ENCODE data around the gene MMRN1. TPM values are rescaled to one million over a fixed set of nuclear protein-coding genes. Genes with fewer than 3 reads are reported as not detected.

MMRN1 gene, protein sequence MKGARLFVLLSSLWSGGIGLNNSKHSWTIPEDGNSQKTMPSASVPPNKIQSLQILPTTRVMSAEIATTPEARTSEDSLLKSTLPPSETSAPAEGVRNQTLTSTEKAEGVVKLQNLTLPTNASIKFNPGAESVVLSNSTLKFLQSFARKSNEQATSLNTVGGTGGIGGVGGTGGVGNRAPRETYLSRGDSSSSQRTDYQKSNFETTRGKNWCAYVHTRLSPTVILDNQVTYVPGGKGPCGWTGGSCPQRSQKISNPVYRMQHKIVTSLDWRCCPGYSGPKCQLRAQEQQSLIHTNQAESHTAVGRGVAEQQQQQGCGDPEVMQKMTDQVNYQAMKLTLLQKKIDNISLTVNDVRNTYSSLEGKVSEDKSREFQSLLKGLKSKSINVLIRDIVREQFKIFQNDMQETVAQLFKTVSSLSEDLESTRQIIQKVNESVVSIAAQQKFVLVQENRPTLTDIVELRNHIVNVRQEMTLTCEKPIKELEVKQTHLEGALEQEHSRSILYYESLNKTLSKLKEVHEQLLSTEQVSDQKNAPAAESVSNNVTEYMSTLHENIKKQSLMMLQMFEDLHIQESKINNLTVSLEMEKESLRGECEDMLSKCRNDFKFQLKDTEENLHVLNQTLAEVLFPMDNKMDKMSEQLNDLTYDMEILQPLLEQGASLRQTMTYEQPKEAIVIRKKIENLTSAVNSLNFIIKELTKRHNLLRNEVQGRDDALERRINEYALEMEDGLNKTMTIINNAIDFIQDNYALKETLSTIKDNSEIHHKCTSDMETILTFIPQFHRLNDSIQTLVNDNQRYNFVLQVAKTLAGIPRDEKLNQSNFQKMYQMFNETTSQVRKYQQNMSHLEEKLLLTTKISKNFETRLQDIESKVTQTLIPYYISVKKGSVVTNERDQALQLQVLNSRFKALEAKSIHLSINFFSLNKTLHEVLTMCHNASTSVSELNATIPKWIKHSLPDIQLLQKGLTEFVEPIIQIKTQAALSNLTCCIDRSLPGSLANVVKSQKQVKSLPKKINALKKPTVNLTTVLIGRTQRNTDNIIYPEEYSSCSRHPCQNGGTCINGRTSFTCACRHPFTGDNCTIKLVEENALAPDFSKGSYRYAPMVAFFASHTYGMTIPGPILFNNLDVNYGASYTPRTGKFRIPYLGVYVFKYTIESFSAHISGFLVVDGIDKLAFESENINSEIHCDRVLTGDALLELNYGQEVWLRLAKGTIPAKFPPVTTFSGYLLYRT
- total RNA-seq (0.60 and 1.4 TPM in 2 replicates), polyA plus RNA-seq (1.1 TPM in 1 of 2 replicates, not detected in the other)

GRCh38 chr4:89894649-89895550 lies at the start of gene MMRN1:
Gene MMRN1, plus strand, starts transcription at chr4:89894854. Its CDS starts 118 bp downstream, at chr4:89894972.
- no peak for TF ChIP-seq EZH2phosphoT487 (IDR thresholded peaks at IDR 0.05; ENCODE audit: low read depth, severe bottlenecking, unreplicated experiment)
- no peaks in the 10 kb centered on the region for H3K4me1 ChIP-seq (ENCODE audit: insufficient read depth)
- H3K9me3 ChIP-seq (ENCODE audit: low read depth) = no peaks in the 10 kb centered on the region
- H3K36me3 ChIP-seq (replicated peaks; ENCODE audit: insufficient read depth, low read depth) = no peaks in the 10 kb centered on the region
- H3K27me3 ChIP-seq = no peaks in the 10 kb centered on the region
- H3K79me2 ChIP-seq = no peaks in the 10 kb centered on the region
- no peak for DNase-seq (ENCODE audit: low spot score)
- no peaks in the 10 kb centered on the region for H4K20me1 ChIP-seq (ENCODE audit: insufficient read depth, poor library complexity, severe bottlenecking)
- 76% methylated on average over 11 of the region's 11 CpGs for WGBS (ENCODE audit: low lambda C conversion rate, missing lambda C conversion rate)
- H3K9me2 ChIP-seq (replicated peaks; ENCODE audit: insufficient read depth) = no peaks in the 10 kb centered on the region
- no peak within 1 kb of the TSS for H3K27ac ChIP-seq
- H3K4me3 ChIP-seq = no peak within 1 kb of the TSS
- no peak within 1 kb of the TSS for H2AFZ ChIP-seq
- no peak within 1 kb of the TSS for H3K4me2 ChIP-seq

- H3K4me2 ChIP-seq = no peak overlapping the region
- no peaks in the 10 kb centered on the region for H3K36me3 ChIP-seq (replicated peaks; ENCODE audit: insufficient read depth, low read depth)
- no peak for DNase-seq (ENCODE audit: low spot score)
- H3K79me2 ChIP-seq = no peaks in the 10 kb centered on the region
- TF ChIP-seq, protein P1, sequence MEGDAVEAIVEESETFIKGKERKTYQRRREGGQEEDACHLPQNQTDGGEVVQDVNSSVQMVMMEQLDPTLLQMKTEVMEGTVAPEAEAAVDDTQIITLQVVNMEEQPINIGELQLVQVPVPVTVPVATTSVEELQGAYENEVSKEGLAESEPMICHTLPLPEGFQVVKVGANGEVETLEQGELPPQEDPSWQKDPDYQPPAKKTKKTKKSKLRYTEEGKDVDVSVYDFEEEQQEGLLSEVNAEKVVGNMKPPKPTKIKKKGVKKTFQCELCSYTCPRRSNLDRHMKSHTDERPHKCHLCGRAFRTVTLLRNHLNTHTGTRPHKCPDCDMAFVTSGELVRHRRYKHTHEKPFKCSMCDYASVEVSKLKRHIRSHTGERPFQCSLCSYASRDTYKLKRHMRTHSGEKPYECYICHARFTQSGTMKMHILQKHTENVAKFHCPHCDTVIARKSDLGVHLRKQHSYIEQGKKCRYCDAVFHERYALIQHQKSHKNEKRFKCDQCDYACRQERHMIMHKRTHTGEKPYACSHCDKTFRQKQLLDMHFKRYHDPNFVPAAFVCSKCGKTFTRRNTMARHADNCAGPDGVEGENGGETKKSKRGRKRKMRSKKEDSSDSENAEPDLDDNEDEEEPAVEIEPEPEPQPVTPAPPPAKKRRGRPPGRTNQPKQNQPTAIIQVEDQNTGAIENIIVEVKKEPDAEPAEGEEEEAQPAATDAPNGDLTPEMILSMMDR (IDR thresholded peaks at IDR 0.05; ENCODE audit: poor library complexity) = no peak
- WGBS (ENCODE audit: low lambda C conversion rate, missing lambda C conversion rate) = 94% methylated on average over 1 of the region's 1 CpG
- no peak overlapping the region for H3K27ac ChIP-seq
- H2AFZ ChIP-seq = no peak overlapping the region
- no peaks in the 10 kb centered on the region for H3K9me2 ChIP-seq (replicated peaks; ENCODE audit: insufficient read depth)
- no peaks in the 10 kb centered on the region for H3K27me3 ChIP-seq
- H4K20me1 ChIP-seq (ENCODE audit: insufficient read depth, poor library complexity, severe bottlenecking) = no peaks in the 10 kb centered on the region
- no peaks in the 10 kb centered on the region for H3K9me3 ChIP-seq (ENCODE audit: low read depth)
- H3K4me1 ChIP-seq (ENCODE audit: insufficient read depth) = no peaks in the 10 kb centered on the region
- no peak overlapping the region for H3K4me3 ChIP-seq
Observed at GRCh38 chr4:89847571-89848325, 46.9 kb upstream of the MMRN1 start.

- H3K4me1 ChIP-seq (ENCODE audit: insufficient read depth) = no peaks in the 10 kb centered on the region
- TF ChIP-seq EZH2phosphoT487 (IDR thresholded peaks at IDR 0.05; ENCODE audit: low read depth, severe bottlenecking, unreplicated experiment) = no peak
- no peak for TF ChIP-seq EZH2 (IDR thresholded peaks at IDR 0.05; ENCODE audit: borderline replicate concordance)
- TF ChIP-seq, protein P1 (IDR thresholded peaks at IDR 0.05; ENCODE audit: poor library complexity) = no peak
- H3K27ac ChIP-seq = no peak overlapping the region
- no peaks in the 10 kb centered on the region for H3K9me3 ChIP-seq (ENCODE audit: low read depth)
- H3K36me3 ChIP-seq (replicated peaks; ENCODE audit: insufficient read depth, low read depth) = no peaks in the 10 kb centered on the region
- no peak overlapping the region for H2AFZ ChIP-seq
- no peak overlapping the region for H3K4me2 ChIP-seq
- no peak overlapping the region for H3K4me3 ChIP-seq
- no peaks in the 10 kb centered on the region for H4K20me1 ChIP-seq (ENCODE audit: insufficient read depth, poor library complexity, severe bottlenecking)
- no peaks in the 10 kb centered on the region for H3K79me2 ChIP-seq
- DNase-seq (ENCODE audit: low spot score) = no peak
- H3K9me2 ChIP-seq (replicated peaks; ENCODE audit: insufficient read depth) = no peaks in the 10 kb centered on the region
- H3K27me3 ChIP-seq = no peaks in the 10 kb centered on the region
- WGBS (ENCODE audit: low lambda C conversion rate, missing lambda C conversion rate) = 59% methylated on average over 3 of the region's 3 CpGs
Observed at GRCh38 chr4:89855236-89855635, 39.4 kb upstream of the MMRN1 start.
